Endometrium (tissue), 2 donors: ENCODE measurements around the gene DERL3.

Source experiments
- FAIRE-seq: peaks from 2 replicates; lab custom pipeline; 2012; peaks lifted over from hg19 to GRCh38; lab: Jason Lieb, UNC
- donor health status: control.
- donor health status: control.

DERL3 gene

DNA sequence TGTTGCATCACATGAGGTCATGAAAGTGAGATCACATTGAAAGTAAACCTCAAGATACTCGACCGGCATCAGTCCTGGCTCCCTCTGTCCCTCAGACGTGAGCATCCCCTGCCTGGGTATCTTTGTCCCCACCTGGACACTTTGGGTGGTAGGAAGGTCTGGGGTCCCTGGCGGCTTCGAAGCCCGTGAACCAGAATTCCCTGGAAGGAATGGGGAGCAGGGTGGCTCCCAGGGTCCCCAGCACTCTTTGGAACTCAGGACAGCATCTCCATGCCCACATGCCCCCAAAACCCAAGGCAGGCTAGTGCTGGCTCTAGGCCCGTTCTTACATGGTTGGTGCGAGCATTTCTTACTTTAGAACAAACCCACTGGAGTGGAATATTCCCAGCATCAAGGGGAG is 7.5 kb downstream of the DERL3 start:
- no peak for FAIRE-seq

DNA sequence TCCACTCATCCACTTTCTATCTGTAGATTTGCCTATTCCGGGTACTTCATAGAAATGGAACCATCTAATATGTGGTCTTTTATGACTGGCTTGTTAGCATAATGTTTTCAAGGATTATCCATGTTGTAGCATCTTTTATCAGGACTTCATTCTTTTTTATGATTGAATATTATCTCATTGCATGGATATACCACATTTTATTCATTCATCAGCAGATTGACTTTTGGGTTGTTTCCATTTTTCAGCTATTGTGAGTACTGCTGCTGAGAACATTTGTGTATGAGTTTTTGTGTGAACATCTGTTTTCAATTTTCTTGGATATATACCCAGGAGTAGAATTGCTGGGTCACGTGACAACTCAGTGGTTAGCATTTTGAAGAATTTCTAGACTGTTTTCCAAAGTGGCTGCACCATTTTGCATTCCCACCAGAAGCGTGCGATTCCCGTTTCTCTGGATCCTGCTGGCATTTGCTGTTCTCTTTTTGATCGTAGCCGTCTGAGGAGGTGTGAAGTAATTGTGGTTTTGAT is 8.9 kb downstream of the DERL3 start:
- FAIRE-seq: peak; percentile 93

GRCh38 chr22:23828800-23829680 is 9.8 kb downstream of the DERL3 start:
- no peak for FAIRE-seq

DNA sequence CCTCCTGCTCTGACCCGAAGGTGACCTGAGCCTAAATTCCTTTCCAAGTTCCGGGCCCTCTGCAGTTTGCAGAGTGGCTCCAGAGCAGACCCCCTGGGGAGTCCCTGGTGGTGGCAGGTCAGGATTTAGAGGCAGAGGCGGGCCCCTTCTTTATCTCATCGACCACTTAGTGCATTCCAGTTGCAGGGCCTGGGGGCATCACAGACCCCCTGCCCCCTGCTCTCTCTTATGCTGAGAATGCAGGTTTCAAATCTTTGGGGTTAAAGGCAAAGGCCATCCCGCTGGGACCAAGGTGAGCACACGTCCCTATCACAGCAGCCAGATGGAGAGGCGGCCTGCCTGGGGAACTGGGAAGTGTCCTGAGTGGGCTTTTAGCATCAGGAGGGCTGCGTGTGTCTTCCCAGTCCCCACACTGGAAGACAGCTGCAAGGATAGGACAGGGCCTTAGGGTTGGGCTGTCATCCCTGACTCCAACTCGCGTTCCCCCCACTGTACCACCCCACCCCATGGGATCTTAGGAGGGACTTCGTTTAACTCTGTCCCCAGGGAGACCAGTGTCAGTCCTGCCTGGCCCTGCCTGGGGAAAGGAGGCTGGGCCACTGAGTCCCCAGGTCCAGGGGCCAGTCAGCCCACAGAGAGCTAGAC is 11.3 kb downstream of the DERL3 start:
- FAIRE-seq: no peak

DNA sequence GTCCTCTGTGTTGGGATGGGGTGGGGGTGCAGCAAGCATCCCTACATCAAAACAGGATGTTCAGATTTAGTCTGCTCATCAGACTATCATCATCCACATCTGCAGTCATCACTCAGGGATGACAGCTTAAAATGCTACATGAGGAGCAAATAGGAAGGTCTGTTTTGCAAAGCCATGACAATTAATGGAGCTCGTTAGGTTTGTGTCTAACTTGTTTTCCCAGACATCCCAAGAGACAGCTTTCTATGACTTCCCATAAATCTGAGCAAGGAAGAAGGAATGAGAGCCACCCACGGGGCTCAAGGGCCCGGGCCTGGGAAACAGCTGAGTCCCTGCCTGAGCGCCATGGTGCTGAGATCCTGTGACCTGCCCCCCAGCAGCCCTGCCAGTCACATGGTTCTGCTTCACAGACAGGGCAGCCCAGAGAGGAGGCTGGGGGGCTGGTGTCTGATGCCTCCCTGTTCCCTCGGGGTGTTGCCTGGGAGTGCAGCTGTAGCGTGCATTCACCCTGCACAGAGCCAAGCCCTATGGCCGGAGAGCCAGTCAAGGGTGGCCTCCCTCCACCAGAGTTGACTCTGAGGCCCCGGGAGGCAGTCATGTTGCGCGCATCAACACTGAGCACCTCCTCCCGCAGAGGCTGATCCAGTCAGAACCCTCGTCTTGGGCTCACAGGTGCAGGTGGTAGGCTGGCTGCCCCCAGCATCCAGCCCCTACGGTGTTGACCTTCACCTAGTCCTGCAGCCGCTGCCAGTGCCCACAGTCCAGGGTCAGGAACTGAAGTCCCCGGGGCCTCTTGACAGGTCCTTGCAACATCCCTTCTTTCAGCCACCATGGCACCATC is 12.1 kb downstream of the DERL3 start:
- FAIRE-seq: peak; percentile 87

- FAIRE-seq: no peak
Observed at GRCh38 chr22:23825246-23825905, 13.4 kb downstream of the DERL3 start.

DNA sequence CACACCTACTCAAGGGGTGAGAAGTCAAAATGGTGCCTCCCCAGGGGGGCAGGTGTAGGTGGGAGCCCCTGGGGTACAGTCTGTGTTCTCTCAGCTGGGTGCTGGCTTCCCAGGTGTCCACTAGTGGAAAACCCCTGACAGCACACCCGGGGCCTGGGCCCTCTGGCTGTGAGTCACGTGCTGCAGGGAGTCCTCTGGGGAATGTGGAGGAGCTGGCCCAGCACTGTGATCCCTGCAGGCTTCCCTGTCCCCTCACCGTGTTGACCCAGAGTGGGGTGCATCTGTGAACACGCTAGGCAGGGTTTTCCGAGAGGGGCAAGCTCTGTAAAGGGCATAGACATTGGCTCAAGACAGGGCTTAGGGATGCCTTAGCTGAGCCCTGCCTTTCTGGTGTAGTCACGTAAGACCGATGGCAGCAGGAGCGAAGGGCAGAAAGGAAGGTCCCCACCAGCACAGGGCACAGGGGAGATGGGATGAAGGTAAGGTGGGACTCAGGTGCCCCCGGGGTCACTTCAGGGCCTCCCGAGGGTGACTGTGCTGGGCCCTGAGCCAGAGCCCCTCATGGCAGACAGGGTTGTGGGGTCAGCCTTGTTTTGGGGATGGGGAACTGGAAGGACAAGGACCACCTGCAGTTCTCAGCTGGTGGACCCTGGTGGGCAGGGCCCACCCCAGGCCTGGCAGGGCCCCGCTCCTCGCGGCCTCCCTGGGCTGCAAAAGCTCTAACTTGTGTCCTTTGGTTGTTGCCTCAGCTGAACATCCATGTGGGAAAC is 14.1 kb downstream of the DERL3 start:
- no peak for FAIRE-seq

- FAIRE-seq: no peak
Observed at GRCh38 chr22:23823331-23823791, 15.4 kb downstream of the DERL3 start.

- FAIRE-seq: no peak
Observed at GRCh38 chr22:23822101-23822671, 16.6 kb downstream of the DERL3 start.

DNA sequence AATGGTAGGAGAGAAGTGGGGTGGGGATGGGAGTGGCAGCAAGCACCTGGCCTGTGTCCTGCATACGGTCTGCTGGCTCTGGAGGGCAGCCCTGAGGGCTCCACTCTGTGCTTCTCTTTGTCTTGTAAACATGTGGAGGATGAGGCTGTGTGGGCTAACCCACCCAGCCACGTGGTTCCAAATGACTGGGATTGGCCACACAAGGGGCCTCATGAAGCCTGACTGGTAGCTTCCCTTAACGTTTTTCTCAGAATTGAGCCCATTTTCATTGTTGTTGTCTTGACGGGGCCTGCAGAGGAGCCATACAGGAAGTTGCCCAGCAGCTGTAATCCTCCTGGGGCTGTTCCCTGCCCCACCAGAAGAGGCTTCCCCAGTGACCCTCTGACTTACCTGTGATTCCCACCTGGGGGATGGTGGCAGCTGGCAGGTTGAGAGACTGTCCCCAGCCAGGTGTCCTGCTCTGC is 18.0 kb downstream of the DERL3 start:
- FAIRE-seq: no peak

- no peak for FAIRE-seq
Observed at GRCh38 chr22:23818541-23818940, 20.3 kb downstream of the DERL3 start.

- no peak for FAIRE-seq
Observed at GRCh38 chr22:23817146-23817545, 21.7 kb downstream of the DERL3 start.

GRCh38 chr22:23816156-23816976 is 22.4 kb downstream of the DERL3 start:
- FAIRE-seq: no peak

- no peak for FAIRE-seq
Observed at GRCh38 chr22:23815541-23816155, 23.2 kb downstream of the DERL3 start.

GRCh38 chr22:23812378-23812777 is 26.4 kb downstream of the DERL3 start:
- no peak for FAIRE-seq

GRCh38 chr22:23806837-23807236 is 32.0 kb downstream of the DERL3 start:
- FAIRE-seq: no peak

GRCh38 chr22:23804781-23805291 is 34.0 kb downstream of the DERL3 start:
- FAIRE-seq: no peak

- FAIRE-seq: no peak
Observed at GRCh38 chr22:23803001-23803819, 35.6 kb downstream of the DERL3 start.
